Choroid plexus epithelial cell (primary cell): ENCODE results near the gene CNGA1.
A peak's percentile ranks its signal among the peaks of the same experiment; 100 is the strongest.

ENCODE experiments used
- DNase-seq: peaks from one replicate; pipeline ENCODE4 v3.0.0-alpha.2; 2010; ENCODE audit warnings: low read depth
- H3K4me3 ChIP-seq: 2 replicates; pipeline ENCODE4 v1.5.1; 2011; ENCODE audit warnings: low read depth, mild to moderate bottlenecking, control low read depth, low read length, moderate library complexity
- TF ChIP-seq, protein P1 (sequence below): conservative IDR thresholded peaks from 2 replicates; pipeline ENCODE4 v1.5.1; 2011; ENCODE audit warnings: low read depth, mild to moderate bottlenecking, control low read depth, inconsistent platforms, low read length, moderate library complexity

The CNGA1 gene

GRCh38 chr4:47913861-47914219, 102.6 kb downstream of the CNGA1 start:
- DNase-seq = no peak
- peak overlapping the region; percentile 91 for H3K4me3 ChIP-seq
- TF ChIP-seq, protein P1, sequence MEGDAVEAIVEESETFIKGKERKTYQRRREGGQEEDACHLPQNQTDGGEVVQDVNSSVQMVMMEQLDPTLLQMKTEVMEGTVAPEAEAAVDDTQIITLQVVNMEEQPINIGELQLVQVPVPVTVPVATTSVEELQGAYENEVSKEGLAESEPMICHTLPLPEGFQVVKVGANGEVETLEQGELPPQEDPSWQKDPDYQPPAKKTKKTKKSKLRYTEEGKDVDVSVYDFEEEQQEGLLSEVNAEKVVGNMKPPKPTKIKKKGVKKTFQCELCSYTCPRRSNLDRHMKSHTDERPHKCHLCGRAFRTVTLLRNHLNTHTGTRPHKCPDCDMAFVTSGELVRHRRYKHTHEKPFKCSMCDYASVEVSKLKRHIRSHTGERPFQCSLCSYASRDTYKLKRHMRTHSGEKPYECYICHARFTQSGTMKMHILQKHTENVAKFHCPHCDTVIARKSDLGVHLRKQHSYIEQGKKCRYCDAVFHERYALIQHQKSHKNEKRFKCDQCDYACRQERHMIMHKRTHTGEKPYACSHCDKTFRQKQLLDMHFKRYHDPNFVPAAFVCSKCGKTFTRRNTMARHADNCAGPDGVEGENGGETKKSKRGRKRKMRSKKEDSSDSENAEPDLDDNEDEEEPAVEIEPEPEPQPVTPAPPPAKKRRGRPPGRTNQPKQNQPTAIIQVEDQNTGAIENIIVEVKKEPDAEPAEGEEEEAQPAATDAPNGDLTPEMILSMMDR = no peak

DNA sequence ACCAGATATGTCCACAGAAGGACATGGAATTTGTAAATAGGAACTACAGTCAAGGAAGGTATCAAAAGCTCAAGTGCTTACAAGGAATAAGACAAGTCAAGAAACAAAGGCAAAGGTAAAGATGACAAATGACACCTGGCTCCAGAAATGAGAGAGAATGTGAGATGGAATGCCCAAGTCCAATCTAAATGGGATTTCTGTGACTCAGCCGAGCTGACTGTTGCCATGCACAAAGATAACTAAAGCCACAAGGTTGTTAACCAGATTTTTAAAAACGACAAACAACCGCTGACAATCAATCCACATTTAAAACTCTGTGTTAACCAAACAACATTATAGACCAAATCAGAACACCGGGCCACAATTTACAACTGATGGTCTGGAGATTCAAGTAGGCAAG, 103.2 kb downstream of the CNGA1 start:
- TF ChIP-seq, protein P1 = no peak
- peak overlapping the region; percentile 91 for H3K4me3 ChIP-seq
- peak; percentile 41 for DNase-seq

GRCh38 chr4:47907089-47907646, 109.3 kb downstream of the CNGA1 start:
- DNase-seq = peak; percentile 26
- no peak overlapping the region for H3K4me3 ChIP-seq
- TF ChIP-seq, protein P1 = no peak

GRCh38 chr4:47899639-47900038, 116.8 kb downstream of the CNGA1 start:
- TF ChIP-seq, protein P1 = no peak
- no peak overlapping the region for H3K4me3 ChIP-seq
- no peak for DNase-seq

- DNase-seq = no peak
- TF ChIP-seq, protein P1 = no peak
- H3K4me3 ChIP-seq = no peak overlapping the region
Measured at GRCh38 chr4:47891928-47892327, 124.6 kb downstream of the CNGA1 start.
